Measurements from ENCODE around the gene MXRA8. TPM values are rescaled to one million over a fixed set of nuclear protein-coding genes. Genes with fewer than 3 reads are reported as not detected.
A peak's percentile ranks its signal among the peaks of the same experiment; 100 is the strongest.

Gene MXRA8
- total and polyA plus RNA-seq, 2 experiments from 2014 or later, result 42.2 to 90.1 TPM

DNA sequence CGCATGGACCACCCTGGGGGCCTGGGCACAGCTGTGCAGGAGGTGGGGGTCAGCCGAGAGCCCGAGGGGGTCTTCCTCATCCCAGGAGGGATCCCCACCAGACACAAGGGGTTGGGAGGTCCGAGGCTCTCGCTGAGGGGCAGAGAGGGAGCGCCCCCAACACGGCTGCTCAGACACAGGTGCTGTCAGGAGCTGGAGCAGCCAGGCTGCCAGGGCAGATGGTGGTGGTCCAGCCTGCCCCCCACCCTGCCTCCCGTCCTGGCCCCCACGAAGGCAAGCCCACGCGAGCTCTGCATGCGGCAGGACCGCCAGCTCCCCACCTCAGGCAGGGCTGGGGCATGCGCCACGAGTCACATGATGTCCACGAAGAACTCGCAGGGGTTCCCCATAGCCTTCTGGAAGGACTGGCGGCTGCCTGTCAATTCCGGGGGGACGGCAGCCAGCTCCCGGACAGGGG is 22.5 kb downstream of the MXRA8 start:
- Histone ChIP-seq H3K4me3 (no peak overlapping the region), H3K27ac (no peak overlapping the region), H3K4me1 (ENCODE audit: low read depth) (no peaks in the 10 kb centered on the region), H3K36me3 (peaks cover 2% of the 10 kb centered on the region), H3K9me3 (ENCODE audit: low read depth) (no peaks in the 10 kb centered on the region), H3K27me3 (no peaks in the 10 kb centered on the region)
- TF ChIP-seq, protein P1, sequence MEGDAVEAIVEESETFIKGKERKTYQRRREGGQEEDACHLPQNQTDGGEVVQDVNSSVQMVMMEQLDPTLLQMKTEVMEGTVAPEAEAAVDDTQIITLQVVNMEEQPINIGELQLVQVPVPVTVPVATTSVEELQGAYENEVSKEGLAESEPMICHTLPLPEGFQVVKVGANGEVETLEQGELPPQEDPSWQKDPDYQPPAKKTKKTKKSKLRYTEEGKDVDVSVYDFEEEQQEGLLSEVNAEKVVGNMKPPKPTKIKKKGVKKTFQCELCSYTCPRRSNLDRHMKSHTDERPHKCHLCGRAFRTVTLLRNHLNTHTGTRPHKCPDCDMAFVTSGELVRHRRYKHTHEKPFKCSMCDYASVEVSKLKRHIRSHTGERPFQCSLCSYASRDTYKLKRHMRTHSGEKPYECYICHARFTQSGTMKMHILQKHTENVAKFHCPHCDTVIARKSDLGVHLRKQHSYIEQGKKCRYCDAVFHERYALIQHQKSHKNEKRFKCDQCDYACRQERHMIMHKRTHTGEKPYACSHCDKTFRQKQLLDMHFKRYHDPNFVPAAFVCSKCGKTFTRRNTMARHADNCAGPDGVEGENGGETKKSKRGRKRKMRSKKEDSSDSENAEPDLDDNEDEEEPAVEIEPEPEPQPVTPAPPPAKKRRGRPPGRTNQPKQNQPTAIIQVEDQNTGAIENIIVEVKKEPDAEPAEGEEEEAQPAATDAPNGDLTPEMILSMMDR (IDR thresholded peaks at IDR 0.05; ENCODE audit: low read depth, low read length), result no peak
- DNase-seq (ENCODE audit: low read depth in 1 of 2, low spot score in 1 of 2), result no peak

DNA sequence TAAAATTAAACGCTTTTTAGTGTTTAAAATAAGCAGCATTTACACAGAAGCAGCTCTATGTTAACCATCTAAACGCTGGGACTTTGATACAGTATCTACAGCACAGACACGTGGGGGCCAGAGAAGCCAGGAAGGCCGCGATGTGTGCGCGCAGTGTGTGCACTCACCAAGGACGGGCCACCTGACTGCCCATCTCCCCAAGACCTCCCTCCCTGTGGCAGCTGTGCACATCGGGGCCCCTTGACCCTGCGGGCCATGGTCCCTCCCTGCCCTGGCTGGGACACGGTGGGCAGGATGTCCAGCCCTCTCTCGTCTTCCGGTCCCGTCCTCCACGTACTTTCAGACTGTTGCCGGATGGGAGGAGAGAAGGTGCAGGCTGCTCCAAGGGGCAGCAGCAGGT is 23.1 kb downstream of the MXRA8 start:
- TF ChIP-seq, protein P1 (IDR thresholded peaks at IDR 0.05; ENCODE audit: low read depth, low read length), result no peak
- no peak overlapping the region for H3K27ac ChIP-seq
- H3K36me3 ChIP-seq, result peaks cover 2% of the 10 kb centered on the region
- H3K9me3 ChIP-seq (ENCODE audit: low read depth), result no peaks in the 10 kb centered on the region
- no peak for DNase-seq (ENCODE audit: low read depth in 1 of 2, low spot score in 1 of 2)
- no peaks in the 10 kb centered on the region for H3K27me3 ChIP-seq
- no peaks in the 10 kb centered on the region for H3K4me1 ChIP-seq (ENCODE audit: low read depth)
- no peak overlapping the region for H3K4me3 ChIP-seq

DNA sequence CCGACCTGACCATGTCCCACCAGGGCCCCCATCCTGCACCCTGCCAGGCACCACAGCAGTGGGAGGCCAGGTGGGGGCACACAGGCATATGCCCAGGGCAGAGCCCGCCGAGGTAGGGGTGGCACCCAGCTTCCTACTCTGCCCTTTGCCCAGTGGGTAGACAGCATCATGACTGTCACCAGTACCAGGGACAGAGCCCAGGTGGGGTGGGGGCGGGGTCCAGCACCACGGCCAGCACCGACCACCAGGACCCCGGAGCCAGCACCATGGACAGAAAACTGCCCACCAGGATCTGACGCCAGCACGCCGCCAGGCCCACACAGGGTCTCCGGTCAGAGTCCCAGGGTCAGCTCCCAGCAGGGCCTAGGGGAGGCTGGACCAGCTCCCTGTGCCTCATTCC is 23.5 kb downstream of the MXRA8 start:
- peaks cover 2% of the 10 kb centered on the region for H3K36me3 ChIP-seq
- DNase-seq (ENCODE audit: low read depth in 1 of 2, low spot score in 1 of 2), result peak in 1 of 2 donors; percentile 91
- H3K9me3 ChIP-seq (ENCODE audit: low read depth), result no peaks in the 10 kb centered on the region
- no peak overlapping the region for H3K27ac ChIP-seq
- H3K27me3 ChIP-seq, result no peaks in the 10 kb centered on the region
- no peaks in the 10 kb centered on the region for H3K4me1 ChIP-seq (ENCODE audit: low read depth)
- H3K4me3 ChIP-seq, result no peak overlapping the region
- TF ChIP-seq, protein P1 (IDR thresholded peaks at IDR 0.05; ENCODE audit: low read depth, low read length), result no peak

DNA sequence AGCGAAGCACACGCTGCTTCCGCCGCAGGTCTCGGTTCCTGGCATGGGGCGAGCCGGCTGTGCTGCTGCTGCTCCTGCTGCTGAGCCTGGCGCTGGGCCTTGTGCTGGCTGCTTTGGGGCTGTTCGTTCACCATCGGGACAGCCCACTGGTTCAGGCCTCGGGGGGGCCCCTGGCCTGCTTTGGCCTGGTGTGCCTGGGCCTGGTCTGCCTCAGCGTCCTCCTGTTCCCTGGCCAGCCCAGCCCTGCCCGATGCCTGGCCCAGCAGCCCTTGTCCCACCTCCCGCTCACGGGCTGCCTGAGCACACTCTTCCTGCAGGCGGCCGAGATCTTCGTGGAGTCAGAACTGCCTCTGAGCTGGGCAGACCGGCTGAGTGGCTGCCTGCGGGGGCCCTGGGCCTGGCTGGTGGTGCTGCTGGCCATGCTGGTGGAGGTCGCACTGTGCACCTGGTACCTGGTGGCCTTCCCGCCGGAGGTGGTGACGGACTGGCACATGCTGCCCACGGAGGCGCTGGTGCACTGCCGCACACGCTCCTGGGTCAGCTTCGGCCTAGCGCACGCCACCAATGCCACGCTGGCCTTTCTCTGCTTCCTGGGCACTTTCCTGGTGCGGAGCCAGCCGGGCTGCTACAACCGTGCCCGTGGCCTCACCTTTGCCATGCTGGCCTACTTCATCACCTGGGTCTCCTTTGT is 24.7 kb downstream of the MXRA8 start:
- Histone ChIP-seq H3K27me3 (no peaks in the 10 kb centered on the region), H3K4me3 (no peak overlapping the region), H3K4me1 (ENCODE audit: low read depth) (no peaks in the 10 kb centered on the region), H3K27ac (no peak overlapping the region), H3K36me3 (peaks cover 2% of the 10 kb centered on the region), H3K9me3 (ENCODE audit: low read depth) (no peaks in the 10 kb centered on the region)
- DNase-seq (ENCODE audit: low read depth in 1 of 2, low spot score in 1 of 2), result no peak
- TF ChIP-seq, protein P1 (IDR thresholded peaks at IDR 0.05; ENCODE audit: low read depth, low read length), result no peak

DNA sequence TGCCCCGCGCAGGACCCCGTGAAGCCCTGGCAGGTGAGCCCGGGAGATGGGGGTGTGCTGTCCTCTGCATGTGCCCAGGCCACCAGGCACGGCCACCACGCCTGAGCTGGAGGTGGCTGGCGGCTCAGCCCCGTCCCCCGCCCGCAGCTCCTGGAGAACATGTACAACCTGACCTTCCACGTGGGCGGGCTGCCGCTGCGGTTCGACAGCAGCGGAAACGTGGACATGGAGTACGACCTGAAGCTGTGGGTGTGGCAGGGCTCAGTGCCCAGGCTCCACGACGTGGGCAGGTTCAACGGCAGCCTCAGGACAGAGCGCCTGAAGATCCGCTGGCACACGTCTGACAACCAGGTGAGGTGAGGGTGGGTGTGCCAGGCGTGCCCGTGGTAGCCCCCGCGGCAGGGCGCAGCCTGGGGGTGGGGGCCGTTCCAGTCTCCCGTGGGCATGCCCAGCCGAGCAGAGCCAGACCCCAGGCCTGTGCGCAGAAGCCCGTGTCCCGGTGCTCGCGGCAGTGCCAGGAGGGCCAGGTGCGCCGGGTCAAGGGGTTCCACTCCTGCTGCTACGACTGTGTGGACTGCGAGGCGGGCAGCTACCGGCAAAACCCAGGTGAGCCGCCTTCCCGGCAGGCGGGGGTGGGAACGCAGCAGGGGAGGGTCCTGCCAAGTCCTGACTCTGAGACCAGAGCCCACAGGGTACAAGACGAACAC is 25.4 kb downstream of the MXRA8 start:
- no peak overlapping the region for H3K4me3 ChIP-seq
- TF ChIP-seq, protein P1 (IDR thresholded peaks at IDR 0.05; ENCODE audit: low read depth, low read length), result no peak
- H3K27ac ChIP-seq, result no peak overlapping the region
- DNase-seq (ENCODE audit: low read depth in 1 of 2, low spot score in 1 of 2), result no peak
- H3K9me3 ChIP-seq (ENCODE audit: low read depth), result no peaks in the 10 kb centered on the region
- peaks cover 4% of the 10 kb centered on the region for H3K36me3 ChIP-seq
- no peaks in the 10 kb centered on the region for H3K27me3 ChIP-seq
- no peaks in the 10 kb centered on the region for H3K4me1 ChIP-seq (ENCODE audit: low read depth)
